Small intestine (tissue), 16 donors: ENCODE results near the gene CPPED1. TPM values are rescaled to one million over a fixed set of nuclear protein-coding genes. Genes with fewer than 3 reads are reported as not detected.

ENCODE experiments used
- DNase-seq, 2 donors: peaks; one replicate each; pipeline versions ENCODE4 v3.0.0 to v3.0.0-alpha.2; 2013
- FAIRE-seq: peaks from 2 replicates; lab custom pipeline; 2012; peaks lifted over from hg19 to GRCh38; lab: Jason Lieb, UNC
- H3K27ac ChIP-seq, 3 donors: one replicate each; pipeline ENCODE4 v1.5.1; 2013; ENCODE audit warnings: low read length in 2 of 3, mild to moderate bottlenecking in 2 of 3, control low read depth in 1 of 3, inconsistent platforms in 1 of 3, low read depth in 1 of 3, moderate library complexity in 1 of 3
- H3K27me3 ChIP-seq, 3 donors: one replicate each; pipeline ENCODE4 v1.6.1; 2013; ENCODE audit warnings: low read length in 3 of 3, inconsistent platforms in 1 of 3; ENCODE audit not compliant: control insufficient read depth in 3 of 3, insufficient read depth in 3 of 3
- H3K36me3 ChIP-seq, 3 donors: one replicate each; pipeline ENCODE4 v1.6.1; 2013; ENCODE audit warnings: low read length in 3 of 3, inconsistent platforms in 1 of 3, low read depth in 1 of 3, mild to moderate bottlenecking in 1 of 3, moderate library complexity in 1 of 3; ENCODE audit not compliant: control insufficient read depth in 3 of 3, insufficient read depth in 2 of 3
- H3K4me1 ChIP-seq, 3 donors: one replicate each; pipeline ENCODE4 v1.6.1; 2013; ENCODE audit warnings: low read length in 2 of 3, inconsistent platforms in 1 of 3, low read depth in 1 of 3, mild to moderate bottlenecking in 1 of 3, moderate library complexity in 1 of 3; ENCODE audit not compliant: control insufficient read depth in 3 of 3, insufficient read depth in 2 of 3
- H3K4me3 ChIP-seq, 3 donors: one replicate each; pipeline ENCODE4 v1.5.1; 2013; ENCODE audit warnings: low read length in 3 of 3, control low read depth in 1 of 3, inconsistent platforms in 1 of 3, low read depth in 1 of 3, mild to moderate bottlenecking in 1 of 3, moderate library complexity in 1 of 3
- H3K9me3 ChIP-seq, 2 donors: one replicate each; pipeline ENCODE4 v1.6.1; 2013; ENCODE audit warnings: low read depth in 1 of 2, low read length in 1 of 2; ENCODE audit not compliant: control insufficient read depth in 2 of 2, insufficient read depth in 1 of 2
- WGBS, 3 donors: extraction: QIAGEN DNeasy Blood & Tissue Kit; methylation state at CpG; one replicate each; pipeline ENCODE4 v1.1.7; 2013; 5-methylcytosine and 5-hydroxymethylcytosine counted together
- long read RNA-seq, 10 donors: transcript quantifications; one replicate each; lab custom pipeline, GENCODE V29; 2026
- polyA plus RNA-seq, 4 donors: library from polyadenylated mRNA; stranded (reverse) in 3 of 4; unstranded in 1 of 4; fragments of 200-250 nt in 3 of 4; fragments of 120-200 nt in 1 of 4; gene quantifications; one replicate each; pipeline versions ENCODE4 v1.2.1 to v1.2.3, GENCODE V29; 2013
- donor health status: healthy with polysubstance abuse.
- donor health status: control.
- donor health status: control.
- donor health status: Bipolar disorder and iron deficiency.
- donor health status: healthy.

Gene CPPED1
- polyA plus RNA-seq = 10 to 100 TPM; 15.7 to 34.0 (median 26.9) TPM
- long read RNA-seq, donor 1 = 0 reads
- long read RNA-seq, donor 2, full-length matches to known transcripts = 6 of 6 reads
- long read RNA-seq, donor 2, partial matches to known transcripts = 0 of 6 reads
- long read RNA-seq, donor 2, other reads (novel, unspliced or antisense) = 0 of 6 reads
- long read RNA-seq, donor 3, full-length matches to known transcripts = 2 of 8 reads
- long read RNA-seq, donor 3, partial matches to known transcripts = 6 of 8 reads
- long read RNA-seq, donor 3, other reads (novel, unspliced or antisense) = 0 of 8 reads
- long read RNA-seq, donor 4 = 0 reads
- long read RNA-seq, donor 5, full-length matches to known transcripts = 3 of 3 reads
- long read RNA-seq, donor 5, partial matches to known transcripts = 0 of 3 reads
- long read RNA-seq, donor 5, other reads (novel, unspliced or antisense) = 0 of 3 reads
- long read RNA-seq, donor 6, full-length matches to known transcripts = 6 of 11 reads
- long read RNA-seq, donor 6, partial matches to known transcripts = 5 of 11 reads
- long read RNA-seq, donor 6, other reads (novel, unspliced or antisense) = 0 of 11 reads
- long read RNA-seq, donor 7, full-length matches to known transcripts = 7 of 7 reads
- long read RNA-seq, donor 7, partial matches to known transcripts = 0 of 7 reads
- long read RNA-seq, donor 7, other reads (novel, unspliced or antisense) = 0 of 7 reads
- long read RNA-seq, donor 8 = 0 reads
- long read RNA-seq, donor 9, full-length matches to known transcripts = 1 of 1 reads
- long read RNA-seq, donor 9, partial matches to known transcripts = 0 of 1 reads
- long read RNA-seq, donor 9, other reads (novel, unspliced or antisense) = 0 of 1 reads
- long read RNA-seq, donor 10, full-length matches to known transcripts = 9 of 18 reads
- long read RNA-seq, donor 10, partial matches to known transcripts = 9 of 18 reads
- long read RNA-seq, donor 10, other reads (novel, unspliced or antisense) = 0 of 18 reads

- Histone ChIP-seq H3K4me3 (peak within 1 kb of the TSS; percentile 61 to 70 (median 65)), H3K36me3 (peaks cover 0 to 2% (median 0%) of the 10 kb centered on the region in 3 donors), H3K9me3 (no peaks in the 10 kb centered on the region), H3K27me3 (no peaks in the 10 kb centered on the region), H3K4me1 (peaks cover 0 to 7% (median 0%) of the 10 kb centered on the region in 3 donors), H3K27ac (peak within 1 kb of the TSS; percentile 94 to 98 (median 95))
- FAIRE-seq = no peak
- peak; percentile 94 to 98 for DNase-seq
- 1 to 3% (median 2%) methylated on average over 47 to 56 of the region's 56 CpGs for WGBS, 3 donors
Measured at GRCh38 chr16:12803203-12804093, at the start of gene CPPED1. TSS of gene CPPED1 (minus strand) at chr16:12803887. CDS start at chr16:12803776, 111 bp downstream.

- Histone ChIP-seq H3K36me3 (no peaks in the 10 kb centered on the region), H3K4me3 (no peak overlapping the region), H3K27ac (no peak overlapping the region), H3K9me3 (no peaks in the 10 kb centered on the region), H3K4me1 (no peaks in the 10 kb centered on the region), H3K27me3 (no peaks in the 10 kb centered on the region)
- FAIRE-seq = no peak
- DNase-seq = no peak
- 59 to 83% (median 72%) methylated on average over 2 of the region's 2 CpGs for WGBS, 3 donors
Measured at GRCh38 chr16:12850186-12850585, 46.5 kb upstream of the CPPED1 start.

GRCh38 chr16:12846592-12846991 lies 42.9 kb upstream of the CPPED1 start:
- FAIRE-seq = no peak
- no peak overlapping the region for H3K27ac ChIP-seq

GRCh38 chr16:12845282-12845681 lies 41.6 kb upstream of the CPPED1 start:
- Histone ChIP-seq H3K36me3 (no peaks in the 10 kb centered on the region), H3K9me3 (no peaks in the 10 kb centered on the region), H3K27me3 (no peaks in the 10 kb centered on the region), H3K4me1 (no peaks in the 10 kb centered on the region), H3K4me3 (no peak overlapping the region), H3K27ac (no peak overlapping the region)
- no peak for DNase-seq
- WGBS, 3 donors = 91 to 98% (median 95%) methylated on average over 3 of the region's 3 CpGs
- FAIRE-seq = no peak

More at GRCh38 chr16:12846592-12846991, 42.9 kb upstream of the CPPED1 start:
- no peaks in the 10 kb centered on the region for H3K27me3 ChIP-seq
- DNase-seq = no peak
- H3K36me3 ChIP-seq = no peaks in the 10 kb centered on the region
- no peaks in the 10 kb centered on the region for H3K4me1 ChIP-seq
- no peaks in the 10 kb centered on the region for H3K9me3 ChIP-seq
- no peak overlapping the region for H3K4me3 ChIP-seq
- 90 to 96% (median 93%) methylated on average over 1 of the region's 1 CpG for WGBS, 3 donors

GRCh38 chr16:12837756-12838155 lies 34.1 kb upstream of the CPPED1 start:
- no peak overlapping the region for H3K4me3 ChIP-seq
- H3K4me1 ChIP-seq = no peaks in the 10 kb centered on the region
- FAIRE-seq = no peak
- no peaks in the 10 kb centered on the region for H3K27me3 ChIP-seq
- no peaks in the 10 kb centered on the region for H3K36me3 ChIP-seq
- H3K9me3 ChIP-seq = no peaks in the 10 kb centered on the region
- H3K27ac ChIP-seq = no peak overlapping the region
- no peak for DNase-seq

GRCh38 chr16:12837291-12837690 lies 33.6 kb upstream of the CPPED1 start:
- FAIRE-seq = no peak
- WGBS, 3 donors = 60 to 94% (median 68%) methylated on average over 1 of the region's 1 CpG
- Histone ChIP-seq H3K4me3 (no peak overlapping the region), H3K27me3 (no peaks in the 10 kb centered on the region), H3K9me3 (no peaks in the 10 kb centered on the region), H3K4me1 (no peaks in the 10 kb centered on the region), H3K27ac (no peak overlapping the region), H3K36me3 (no peaks in the 10 kb centered on the region)
- no peak for DNase-seq

- Histone ChIP-seq H3K27ac (no peak overlapping the region), H3K36me3 (no peaks in the 10 kb centered on the region), H3K27me3 (no peaks in the 10 kb centered on the region), H3K4me1 (no peaks in the 10 kb centered on the region), H3K4me3 (no peak overlapping the region), H3K9me3 (no peaks in the 10 kb centered on the region)
- WGBS, 3 donors = 40 to 54% (median 46%) methylated on average over 10 of the region's 10 CpGs
- no peak for DNase-seq
- FAIRE-seq = no peak
Measured at GRCh38 chr16:12833926-12834325, 30.2 kb upstream of the CPPED1 start.
